Fibroblast of the conjunctiva (primary cell): ENCODE results near the gene NTRK2.

Experiments used
- DNase-seq: peaks from one replicate; pipeline ENCODE4 v3.0.0-alpha.2; 2010; ENCODE audit warnings: low read depth

The NTRK2 gene

DNA sequence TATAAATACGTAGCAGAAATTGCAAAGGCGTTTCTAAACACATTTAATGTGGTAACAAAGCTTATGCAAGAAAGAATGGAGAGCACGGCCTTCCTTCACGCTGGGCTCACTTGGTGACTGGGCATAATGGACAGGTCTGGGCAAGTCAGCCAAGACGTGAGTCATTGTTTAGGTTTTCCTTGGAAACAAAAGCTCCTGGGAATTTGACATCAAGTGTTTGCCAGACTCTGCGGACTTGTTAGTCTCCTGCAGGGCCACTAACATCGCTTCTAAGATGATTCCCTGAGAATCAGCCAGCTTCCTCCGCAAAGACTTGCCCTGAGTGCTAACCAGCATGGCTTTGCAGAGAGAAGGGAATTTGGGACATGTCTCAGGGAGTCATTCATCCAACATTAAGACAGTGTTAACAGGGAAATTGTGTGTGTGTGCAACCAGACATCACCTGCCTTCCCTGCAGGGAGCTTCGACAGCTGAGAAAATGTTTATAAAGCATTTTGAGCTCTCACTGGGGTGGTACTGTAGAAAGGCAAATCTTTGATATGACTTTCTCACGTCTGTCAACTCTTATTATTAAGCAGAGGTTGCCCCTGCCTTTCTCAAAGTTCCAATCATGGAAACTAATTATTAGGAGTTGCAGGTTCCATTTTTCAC, 182.5 kb downstream of the NTRK2 start:
- peak; percentile 91 for DNase-seq

DNA sequence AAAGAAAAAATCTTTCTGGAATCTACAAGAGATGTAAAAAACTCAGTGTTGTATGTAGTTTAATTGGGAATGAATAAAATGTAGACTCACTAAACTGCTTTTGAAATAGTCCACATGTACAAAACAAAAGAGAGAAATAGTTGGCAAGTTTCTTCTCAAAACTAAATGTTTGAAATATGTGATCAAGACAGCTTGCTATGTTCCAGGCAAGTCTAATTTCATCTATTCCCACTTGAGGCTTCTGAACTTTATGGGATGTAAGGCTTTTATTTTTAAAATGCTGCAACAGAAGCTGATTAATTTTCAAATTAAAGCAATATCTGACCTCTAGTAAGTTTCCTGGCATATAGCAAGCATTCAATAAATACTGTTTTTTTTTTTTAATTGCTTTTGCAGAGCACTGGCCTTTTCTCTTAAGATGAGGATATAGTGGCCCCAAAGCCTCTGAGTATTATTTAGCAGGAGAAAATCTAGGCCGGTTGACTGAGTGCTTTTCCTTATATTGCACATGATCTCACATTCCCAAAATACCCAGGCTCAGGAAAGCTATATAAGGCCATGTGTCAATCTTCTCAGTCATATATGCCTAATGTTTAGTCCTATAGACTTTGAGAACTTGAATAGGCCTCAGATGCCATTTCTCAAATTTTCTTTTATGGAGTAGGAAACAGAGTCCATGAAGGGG, 183.2 kb downstream of the NTRK2 start:
- no peak for DNase-seq

DNA sequence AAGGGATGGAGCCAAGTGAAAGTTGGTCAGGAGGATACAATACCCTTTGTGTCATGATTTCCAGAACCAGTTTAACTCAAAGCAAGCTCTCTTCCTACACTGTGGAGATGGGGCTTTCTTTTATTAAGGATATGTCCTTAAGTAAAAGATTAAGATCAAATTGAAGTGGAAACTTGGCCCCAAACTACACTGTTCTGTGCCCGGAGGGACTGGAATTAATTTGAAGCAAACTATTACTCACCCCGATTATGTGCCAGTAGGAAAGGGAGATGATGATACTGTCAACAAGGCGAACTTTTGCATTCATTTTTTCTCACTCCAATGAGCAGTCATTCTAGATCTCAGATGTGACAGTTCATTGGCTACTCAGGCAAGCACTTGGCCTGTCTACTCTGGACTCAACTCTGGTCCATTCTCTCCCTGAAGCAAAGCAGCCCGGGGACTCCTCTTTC, 186.7 kb downstream of the NTRK2 start:
- peak; percentile 79 for DNase-seq

DNA sequence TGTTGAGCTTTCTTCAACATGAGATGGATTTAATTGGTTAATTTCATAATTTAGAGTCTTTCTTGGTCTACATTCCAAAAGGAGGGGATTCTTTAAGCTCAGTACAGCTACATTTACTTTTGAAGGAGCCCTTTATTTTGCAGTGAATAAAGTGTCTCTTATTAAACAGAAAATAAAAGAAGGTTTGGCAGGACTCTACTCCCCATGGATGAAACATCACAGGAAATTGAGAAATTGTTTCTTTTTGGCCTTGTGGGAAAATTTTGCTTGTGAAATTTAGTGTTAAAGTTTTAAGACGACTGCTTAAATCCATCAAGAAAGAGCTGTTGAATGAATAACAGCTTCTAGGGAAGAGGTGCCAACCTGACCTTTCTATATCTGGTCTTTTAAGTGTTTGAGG, 187.7 kb downstream of the NTRK2 start:
- DNase-seq, result peak; percentile 2

DNA sequence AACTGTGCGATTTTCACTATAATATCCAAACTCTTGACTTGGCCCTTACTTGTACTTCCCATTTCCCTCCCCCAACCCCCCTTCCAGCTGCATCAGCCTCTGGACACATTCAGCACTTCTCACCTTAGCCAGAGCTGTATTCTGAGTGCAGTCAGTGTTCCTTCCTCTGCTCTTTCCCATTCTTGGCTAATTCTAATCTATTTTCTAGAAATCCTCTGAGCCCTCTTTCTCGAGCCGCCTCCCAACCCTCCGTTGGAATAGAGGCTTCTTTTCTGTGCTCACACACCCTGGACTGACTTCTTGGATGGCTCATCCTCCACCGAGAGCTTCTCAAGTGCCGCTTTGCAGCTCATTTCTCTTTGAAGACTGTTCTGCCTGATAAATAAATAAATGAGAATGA, 188.8 kb downstream of the NTRK2 start:
- no peak for DNase-seq

DNA sequence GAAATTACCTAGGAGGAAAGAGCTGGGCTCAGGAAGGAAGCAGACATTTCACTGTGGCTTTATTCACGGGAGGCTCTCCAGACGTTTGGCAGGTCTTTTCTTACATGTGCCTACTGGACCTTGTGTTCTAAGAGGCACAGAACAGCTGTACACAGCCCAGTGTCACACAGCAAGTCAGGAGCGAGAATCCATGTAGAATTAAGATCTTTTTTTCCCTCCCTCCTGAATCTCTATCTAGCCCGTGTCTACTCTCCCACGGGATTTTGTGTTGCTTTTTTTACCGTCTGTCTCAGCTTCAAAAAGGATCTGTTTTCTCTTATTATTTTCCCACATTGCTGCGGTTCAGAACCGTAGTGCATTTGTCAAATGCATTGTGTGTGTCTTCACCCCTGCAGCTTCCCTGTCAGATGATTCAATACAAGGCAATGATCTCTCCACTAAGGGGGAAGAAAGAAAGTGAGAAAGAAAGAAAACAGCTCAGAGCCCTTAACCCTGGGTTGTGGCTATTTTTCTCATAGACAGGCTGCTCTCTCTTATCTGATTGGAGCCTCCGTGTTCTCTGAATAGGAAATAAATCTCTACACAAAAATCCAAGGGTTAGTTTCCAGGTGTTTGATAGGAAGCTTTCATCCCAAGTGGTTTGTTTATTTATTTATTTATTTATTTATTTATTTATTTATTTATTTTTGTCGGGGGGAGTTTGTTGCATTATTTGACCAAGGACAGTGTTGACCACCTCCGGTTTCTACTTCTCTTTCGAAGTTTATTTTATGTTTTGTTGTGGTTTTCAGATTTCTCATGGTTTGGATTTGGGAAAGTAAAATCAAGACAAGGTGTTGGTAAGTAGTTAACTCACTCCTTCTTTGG, 191.0 kb downstream of the NTRK2 start:
- no peak for DNase-seq

DNA sequence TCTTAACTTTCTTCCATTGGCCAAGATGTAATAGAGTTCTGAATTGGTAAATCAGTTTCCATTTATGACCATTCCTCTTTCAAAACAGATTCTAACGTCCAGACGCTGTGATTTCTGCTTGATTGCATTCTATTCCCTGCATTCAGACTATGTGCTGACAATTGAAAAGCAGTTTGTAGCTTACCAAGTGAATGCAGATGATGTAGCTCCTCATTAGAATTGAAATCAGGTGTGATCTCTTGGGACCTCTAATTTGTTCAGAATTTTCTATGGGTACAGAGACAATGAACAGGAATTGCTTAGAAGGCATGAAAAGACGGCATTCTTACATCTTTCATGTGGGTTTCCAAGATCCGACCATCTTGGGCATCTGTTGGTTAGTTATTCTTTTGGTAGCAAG, 191.9 kb downstream of the NTRK2 start:
- no peak for DNase-seq

DNA sequence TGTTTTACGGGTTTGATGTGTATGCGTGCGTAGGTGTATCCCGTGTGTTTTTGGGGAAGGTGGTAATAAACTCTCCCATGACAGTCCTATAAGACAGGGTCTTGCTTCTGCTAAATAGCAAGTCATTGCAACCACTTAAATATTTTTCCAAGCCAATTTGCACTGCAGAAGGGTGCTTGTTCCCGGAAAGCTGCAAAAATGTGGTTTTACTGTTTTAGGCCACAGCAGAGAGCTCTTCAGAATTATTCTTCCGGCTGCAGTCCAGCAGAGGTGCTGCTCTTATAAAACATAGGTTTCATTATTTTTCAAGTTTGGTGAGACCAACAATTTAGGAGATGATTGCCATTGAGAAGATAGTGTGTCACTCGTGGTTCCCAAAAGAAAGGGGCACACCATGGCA, 192.8 kb downstream of the NTRK2 start:
- DNase-seq, result no peak

DNA sequence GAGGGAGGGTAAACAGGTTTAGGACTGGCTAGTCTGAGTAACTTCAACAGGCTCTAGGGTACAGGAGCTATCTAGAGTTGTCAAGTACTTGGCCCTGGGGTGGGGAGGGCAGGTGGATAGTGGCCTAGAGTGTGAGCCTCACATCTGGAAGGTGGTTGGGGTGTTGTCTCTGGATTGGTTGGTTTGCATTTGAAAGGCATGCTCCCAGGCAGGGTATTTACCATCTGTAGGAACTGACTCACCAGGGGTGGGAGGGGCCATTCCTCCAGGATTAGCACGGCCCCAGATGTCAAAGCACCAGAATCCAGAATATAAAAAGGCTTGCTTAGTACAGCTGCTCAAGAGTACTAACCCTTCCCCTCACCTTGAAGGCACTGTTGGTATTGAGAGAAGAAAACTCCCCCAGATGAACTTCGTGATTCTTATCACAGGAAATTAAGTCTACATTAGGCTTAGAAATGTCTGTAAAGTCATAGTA, 193.3 kb downstream of the NTRK2 start:
- DNase-seq, result peak; percentile 42

DNA sequence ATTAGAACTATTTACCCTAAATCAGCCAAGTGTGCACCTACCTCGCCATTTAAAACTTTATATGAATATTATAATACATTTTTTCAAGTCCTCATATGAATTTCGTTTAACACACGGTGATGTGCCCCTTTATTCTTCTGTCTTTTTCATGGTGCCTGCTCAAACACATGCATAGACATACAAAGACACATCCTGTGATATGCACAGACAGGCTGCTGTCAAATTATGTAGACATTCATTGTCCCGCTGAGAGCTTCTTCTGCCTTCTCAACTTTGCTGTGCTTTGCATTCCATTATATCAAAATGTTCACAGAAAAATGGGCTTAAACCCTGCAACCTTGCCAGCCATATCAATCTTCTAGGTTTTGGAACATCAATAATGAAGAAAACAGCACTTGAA, 193.8 kb downstream of the NTRK2 start:
- no peak for DNase-seq

DNA sequence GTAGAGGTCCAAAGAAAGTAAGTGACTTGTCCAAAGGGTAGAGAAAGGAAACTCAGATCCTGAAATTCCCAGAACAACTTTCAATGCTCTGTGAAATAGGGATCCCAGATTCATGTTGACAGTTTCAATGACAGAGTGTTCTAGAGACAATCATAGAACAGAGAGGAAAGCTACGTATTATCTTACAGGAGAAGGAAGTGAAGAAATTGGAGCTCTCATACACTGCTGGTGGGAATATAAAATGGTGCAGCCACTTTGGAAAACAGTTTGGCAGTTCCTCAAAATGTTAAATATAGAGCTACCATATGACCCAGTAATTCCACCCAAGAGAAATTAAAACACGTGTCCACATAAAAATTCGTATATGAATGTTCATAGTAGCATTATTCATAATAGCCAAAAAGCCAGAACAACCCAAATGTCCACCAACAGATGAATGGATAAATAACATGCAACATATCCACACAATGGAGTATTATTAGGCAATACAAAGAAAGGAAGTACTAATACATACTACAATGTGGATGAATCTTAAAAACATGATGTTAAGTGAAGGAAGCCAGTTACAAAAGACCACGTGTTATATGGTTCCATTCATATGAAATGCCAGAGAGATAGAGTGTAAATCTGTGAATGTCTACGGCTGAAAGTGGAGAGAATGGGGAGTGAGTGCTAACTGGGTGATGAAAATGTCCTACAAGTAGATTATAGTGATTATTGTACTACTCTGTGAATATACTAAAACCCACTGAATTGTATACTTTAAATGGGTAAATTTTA, 197.1 kb downstream of the NTRK2 start:
- DNase-seq, result no peak

DNA sequence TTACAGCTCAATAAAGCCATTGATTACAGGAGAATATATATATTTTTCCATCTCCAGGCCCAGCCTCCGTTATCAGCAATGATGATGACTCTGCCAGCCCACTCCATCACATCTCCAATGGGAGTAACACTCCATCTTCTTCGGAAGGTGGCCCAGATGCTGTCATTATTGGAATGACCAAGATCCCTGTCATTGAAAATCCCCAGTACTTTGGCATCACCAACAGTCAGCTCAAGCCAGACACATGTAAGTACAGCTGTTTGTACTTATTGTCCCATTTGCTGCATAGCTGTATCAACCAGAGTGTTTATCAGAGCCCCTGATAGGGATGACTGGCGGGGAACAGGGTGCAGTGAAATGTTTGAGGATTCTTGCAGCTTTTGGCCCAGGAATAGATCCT, 197.7 kb downstream of the NTRK2 start:
- DNase-seq, result no peak

DNA sequence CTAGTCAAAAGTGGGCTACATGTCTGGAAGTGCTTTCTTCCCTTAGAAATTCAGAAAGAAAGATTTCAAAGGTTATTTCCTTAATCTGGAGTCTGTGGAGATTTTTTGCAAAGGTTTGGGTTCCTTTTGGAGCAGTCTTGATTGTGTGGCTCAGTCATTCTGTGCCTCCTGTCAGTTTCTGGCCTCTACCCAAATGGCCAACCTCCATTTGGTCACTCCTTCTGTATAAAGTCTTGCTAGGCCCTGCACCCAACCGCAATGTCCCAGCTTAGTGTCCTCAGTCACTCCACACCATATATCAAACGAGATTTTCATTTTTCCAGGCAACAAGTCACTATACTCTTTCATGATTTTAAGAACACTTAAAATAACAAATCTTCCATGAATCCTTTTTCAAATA, 199.6 kb downstream of the NTRK2 start:
- DNase-seq, result no peak

DNA sequence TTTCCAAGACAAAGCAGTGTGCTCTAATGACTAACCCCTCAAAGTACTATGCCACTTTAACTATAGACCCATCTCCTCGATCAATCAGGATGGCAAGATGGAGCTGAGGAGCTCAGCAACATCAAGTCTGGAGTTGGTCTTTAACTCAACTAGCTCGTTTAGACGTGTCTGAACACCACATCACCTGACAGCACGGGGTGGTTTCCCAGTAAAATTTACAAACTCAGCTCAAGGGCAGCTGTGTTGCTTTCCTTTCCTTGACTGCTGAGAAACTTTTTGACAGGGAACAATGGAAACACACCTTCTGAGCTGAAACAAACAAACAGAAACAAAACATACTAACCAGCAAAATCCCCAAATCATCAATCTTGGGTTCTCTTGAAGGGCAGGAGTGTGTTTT, 202.5 kb downstream of the NTRK2 start:
- DNase-seq, result no peak

DNA sequence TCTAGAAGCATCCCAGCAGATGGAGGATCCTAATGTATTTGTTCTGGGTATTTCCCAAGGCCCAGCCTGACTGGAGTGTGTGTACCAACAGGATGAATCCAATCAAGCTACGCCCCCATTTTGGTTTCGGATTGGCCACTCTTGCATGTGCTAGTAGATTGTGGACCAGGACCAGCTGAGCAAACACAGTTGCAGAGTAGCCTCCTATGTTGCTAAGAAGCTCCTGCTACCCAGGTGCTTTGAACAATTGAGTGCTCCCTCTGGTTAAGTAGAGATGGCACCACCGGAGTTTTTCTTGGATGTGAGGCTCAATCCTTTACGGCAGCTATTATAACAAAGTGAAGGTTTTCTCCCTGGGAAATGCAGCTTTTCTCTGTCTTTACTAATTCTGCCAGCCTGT, 204.5 kb downstream of the NTRK2 start:
- DNase-seq, result no peak

DNA sequence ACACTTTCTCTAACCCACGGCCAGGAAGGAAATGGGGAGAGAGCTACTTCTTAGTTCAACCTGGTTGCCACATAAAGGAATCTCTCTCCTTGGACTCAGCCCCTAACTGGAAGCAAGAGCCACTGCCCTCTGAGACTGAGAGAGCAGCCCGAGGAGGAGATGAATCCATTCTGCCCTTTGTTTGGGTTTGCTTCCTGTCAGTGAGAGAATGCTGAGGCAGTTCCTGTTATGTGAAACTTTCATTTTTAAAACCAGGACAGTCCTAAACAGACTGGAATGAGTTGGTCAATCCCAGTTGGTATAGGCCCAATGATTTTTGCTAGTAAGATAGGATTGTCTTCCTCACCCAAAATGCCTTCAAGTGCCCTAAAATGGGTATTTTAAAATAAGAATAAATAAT, 205.1 kb downstream of the NTRK2 start:
- no peak for DNase-seq

DNA sequence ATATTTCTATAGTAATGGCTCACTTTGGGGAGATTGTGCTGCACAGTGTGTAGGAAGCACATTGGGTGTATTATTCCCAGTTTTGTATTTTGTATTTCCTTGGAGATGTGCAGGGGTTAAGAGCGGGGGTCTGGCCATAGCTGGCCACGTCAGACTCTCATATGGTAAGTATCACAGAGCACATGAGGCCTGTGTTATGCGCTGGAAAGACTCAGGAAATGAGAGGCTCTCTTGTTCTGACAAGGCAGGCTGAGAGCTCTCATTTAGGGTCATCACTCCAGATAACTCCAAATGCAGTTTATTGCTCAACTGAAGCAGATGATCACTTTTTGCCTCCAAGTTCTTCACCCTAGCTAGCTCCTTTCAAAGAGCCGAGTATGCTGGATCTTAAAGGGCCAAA, 205.7 kb downstream of the NTRK2 start:
- DNase-seq, result no peak

DNA sequence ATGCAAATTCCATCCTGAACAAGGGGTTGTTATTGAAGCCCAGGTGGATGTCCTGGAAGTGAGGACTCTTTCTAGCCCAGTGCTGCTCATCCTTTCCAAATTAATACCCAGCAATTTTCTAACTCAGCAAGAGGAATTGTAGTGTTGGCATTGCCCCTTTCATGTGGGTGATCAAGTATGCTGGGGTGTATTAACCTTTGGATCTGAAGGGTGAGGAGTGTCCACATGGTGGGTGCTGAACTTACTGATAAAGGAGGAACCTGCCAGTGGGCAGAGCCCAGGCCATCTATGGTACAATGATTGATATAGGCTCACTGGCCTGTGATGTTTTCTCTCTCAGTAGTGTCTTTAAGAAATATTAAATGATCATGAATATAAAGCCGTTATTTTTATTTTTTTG, 210.1 kb downstream of the NTRK2 start:
- no peak for DNase-seq

DNA sequence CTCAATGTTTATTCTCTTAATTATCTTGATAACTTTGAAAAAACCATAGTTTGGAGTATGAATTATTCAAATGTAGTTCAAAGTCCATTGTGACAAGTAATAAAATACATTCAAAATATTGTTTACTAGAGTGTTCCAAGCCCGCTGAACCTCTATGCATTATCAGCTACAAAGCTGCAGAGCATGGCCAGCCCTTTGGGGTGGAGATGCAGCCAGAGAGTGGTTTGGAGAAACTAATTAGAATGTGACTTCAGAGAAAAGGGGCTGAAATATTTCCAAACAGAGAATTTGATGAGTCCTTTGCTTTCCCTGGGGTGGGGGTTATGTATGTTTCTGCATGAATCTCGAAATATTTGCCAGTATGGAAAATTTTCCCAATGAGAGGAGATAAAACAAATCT, 211.3 kb downstream of the NTRK2 start:
- no peak for DNase-seq

DNA sequence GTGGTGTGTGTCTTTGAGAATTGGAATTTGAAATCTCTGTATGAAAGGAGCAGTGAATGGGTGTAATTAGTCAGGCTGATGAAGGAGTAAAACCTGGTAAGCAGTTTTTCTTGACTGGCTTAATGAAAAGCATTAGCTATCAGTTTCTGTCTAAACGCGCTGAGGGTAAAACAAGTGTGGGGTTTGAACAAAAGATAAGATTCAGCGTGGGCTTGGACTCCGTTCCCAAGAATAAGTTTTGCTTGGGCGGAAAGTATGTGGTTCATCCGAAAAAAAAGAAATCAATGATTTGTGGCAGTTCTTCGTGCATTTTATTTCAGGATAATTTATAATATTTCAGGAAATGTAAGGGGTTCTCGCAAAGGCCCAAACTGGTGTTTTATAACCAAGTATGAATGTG, 217.3 kb downstream of the NTRK2 start:
- no peak for DNase-seq

DNA sequence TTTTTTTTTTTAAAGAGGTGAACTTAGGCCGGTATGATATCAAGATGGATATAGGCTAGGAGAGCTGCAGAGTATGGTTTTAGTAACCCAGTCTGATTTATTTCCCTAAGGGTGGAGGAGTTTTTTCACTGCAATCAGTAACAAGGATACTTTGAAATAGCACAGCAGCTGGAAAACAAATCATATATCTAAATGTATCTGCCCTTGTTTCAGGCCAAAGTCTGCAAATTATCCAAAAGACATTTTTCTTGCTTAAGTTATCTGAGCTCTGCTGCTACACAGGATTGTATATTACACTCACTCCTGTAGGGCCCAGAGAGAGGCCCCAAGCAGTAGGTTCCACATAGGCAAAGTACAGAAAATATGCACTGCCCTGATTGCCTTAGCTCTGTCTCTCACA, 222.4 kb downstream of the NTRK2 start:
- no peak for DNase-seq
